RPMI8226 (cell line): ENCODE data around the gene LPAR1.
"Not testable (repeated sequence)": the region's sequence is repeated elsewhere in the genome, so short reads cannot be mapped to it uniquely, and the experiment has no call there.

Source experiments
- DNase-seq: peaks from one replicate; pipeline ENCODE4 v3.0.0-alpha.2; 2015

The LPAR1 gene, protein sequence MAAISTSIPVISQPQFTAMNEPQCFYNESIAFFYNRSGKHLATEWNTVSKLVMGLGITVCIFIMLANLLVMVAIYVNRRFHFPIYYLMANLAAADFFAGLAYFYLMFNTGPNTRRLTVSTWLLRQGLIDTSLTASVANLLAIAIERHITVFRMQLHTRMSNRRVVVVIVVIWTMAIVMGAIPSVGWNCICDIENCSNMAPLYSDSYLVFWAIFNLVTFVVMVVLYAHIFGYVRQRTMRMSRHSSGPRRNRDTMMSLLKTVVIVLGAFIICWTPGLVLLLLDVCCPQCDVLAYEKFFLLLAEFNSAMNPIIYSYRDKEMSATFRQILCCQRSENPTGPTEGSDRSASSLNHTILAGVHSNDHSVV

DNA sequence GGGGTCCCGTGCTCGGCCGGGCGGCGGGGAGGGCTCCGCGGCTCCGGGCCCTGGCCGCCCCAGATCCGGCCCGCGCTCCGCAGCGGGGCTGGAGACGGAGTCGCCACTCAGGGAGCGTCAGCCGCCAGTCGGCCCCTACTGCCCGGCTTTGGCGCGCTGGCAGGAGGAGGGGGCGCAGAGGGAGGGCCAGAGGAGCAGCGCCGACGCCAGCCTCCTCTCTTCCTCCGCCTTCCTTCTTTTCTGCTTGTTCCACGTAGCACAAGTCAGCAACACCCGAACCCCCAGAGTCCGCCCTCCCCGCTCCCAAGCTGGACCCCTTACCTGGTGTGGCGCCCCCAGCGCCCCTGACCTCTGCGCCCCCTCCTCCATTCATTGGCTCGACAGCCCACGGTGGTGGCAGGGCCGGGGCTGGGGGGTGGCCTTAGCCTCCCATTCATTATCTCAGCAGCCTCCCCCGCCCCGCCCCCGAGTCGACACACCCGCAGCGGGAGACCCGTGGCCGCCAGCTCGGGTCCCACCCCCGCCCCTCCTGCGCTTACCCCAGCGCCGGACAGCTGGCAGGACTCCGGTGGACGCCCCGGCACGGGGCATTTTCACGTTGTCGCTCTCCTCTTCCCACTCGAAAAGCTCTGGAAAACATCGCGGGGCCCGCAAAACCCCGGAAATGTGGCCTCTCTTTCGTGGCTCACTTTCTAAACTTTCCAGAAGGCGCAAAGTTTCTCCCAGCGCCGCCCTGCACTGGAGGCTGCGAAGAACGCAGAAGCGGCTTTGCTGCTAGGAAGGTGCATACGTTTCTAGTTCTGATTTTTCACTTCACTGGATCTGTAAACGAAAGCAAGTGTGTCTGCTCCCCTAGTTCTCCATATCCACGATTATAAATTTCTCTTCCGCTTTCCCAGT, at the start of gene LPAR1:
TSS of gene LPAR1 (minus strand) at position 140 of the 900 bp plus-strand sequence. CDS start 66,353 bp downstream, outside the sequence.
- no peak for DNase-seq

DNA sequence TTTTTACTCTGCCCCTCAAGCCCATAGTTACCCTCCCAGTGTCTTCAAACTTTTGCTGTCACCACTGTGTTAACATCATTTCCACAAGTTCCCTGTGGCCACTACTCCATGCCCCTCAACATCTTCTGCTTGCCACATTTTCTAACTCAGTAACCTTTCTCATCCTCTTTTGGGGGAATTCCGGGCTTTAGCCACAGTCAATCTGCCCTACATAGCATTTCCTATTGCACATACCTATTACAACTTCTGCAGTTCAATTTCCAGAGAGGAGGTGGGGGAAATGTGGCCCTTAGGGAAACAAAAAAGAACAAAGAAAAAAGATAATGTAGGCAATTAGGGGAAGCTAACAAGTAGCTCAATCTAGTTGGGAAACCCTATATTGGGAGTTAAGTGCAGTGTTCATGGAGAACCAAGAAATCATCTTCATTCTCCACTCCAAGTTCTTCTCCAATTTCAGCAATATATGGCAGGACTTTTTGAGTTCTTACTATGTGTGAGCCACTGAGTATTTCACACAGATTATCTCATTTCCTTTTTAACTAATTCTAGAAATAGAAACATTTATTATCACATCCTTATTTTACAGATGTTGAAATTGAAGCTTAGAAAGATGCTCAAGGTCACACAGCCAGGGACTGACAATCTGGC, 40.2 kb upstream of the LPAR1 start:
- no peak for DNase-seq

DNA sequence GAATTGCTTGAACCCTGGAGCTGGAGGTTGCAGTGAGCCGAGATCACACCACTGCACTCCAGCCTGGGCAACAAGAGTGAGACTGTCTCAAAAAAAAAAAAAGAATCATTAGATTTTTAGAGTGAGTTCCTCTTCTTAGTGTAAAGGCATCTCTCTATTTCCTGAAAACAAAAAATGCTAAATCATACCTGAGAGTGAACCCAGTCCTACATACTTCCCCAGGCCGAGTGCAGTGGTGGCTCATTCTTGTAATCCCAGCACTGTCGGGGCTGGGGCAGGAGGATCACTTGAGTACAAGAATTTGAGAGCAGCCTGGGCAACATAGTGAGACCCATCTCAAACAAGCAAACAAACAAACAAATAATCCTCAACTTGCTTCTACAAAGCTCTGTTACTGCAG, 38.2 kb upstream of the LPAR1 start:
- no peak for DNase-seq

DNA sequence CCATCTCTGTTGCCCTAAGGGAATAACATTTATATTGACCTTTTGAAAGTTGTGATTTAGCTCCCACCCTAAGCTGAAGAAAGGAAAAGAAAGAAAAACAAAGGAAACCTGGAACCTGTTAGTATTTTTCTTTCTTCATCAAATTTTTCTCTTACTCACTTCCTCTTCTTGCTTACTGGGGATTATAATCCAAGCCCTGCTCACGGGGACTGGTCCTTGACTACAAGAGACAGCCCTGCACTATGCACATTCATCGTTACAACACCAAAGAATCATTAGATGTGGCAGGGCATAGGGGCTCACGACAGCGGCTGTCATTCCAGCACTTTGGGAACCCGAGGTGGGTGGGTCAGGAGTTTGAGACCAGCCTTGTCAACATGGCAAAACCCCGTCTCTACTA, 37.8 kb upstream of the LPAR1 start:
- no peak for DNase-seq

- no peak for DNase-seq
Measured at GRCh38 chr9:111074395-111074794, 36.1 kb upstream of the LPAR1 start.

DNA sequence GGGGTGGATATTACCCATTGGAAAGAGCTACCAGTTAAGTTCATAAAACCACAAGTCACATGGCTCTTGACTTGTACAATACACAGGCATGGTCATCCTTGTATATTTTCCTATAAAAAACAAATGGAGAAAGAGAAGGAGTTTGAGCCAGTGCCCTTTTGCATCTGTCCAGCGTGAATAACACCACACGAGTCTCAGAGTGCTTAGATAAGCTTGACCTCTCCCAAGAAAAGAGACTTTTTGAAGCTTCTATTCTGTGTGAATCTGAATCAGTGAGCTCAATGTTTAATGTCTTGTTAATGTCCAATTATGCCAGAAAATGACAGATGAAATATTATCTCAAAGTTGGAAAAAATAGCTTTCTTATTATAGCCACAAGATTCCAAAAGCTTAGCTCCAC, 30.9 kb upstream of the LPAR1 start:
- no peak for DNase-seq

GRCh38 chr9:111068771-111069170, 30.5 kb upstream of the LPAR1 start:
- DNase-seq = no peak

- DNase-seq = no peak
Measured at GRCh38 chr9:111068383-111068730, 30.1 kb upstream of the LPAR1 start.

DNA sequence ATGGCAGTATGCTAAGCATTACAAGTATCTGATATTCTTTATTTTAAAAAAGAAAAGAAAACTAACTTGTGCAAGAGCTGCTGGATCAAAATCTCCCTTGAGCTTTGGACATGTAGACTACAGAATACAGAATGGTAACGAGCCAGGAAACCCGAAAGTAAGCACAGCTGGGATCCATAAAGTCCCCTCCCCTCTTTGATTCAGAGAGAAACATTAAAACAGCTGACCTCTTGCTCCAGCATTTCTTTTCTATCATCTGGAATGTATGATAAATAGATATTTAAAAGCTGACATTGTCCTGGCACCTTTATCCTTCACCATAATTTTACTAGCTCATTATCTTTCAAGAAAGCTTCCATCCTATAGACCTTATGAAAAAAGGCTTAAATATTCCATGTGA, 28.2 kb upstream of the LPAR1 start:
- DNase-seq = no peak

DNA sequence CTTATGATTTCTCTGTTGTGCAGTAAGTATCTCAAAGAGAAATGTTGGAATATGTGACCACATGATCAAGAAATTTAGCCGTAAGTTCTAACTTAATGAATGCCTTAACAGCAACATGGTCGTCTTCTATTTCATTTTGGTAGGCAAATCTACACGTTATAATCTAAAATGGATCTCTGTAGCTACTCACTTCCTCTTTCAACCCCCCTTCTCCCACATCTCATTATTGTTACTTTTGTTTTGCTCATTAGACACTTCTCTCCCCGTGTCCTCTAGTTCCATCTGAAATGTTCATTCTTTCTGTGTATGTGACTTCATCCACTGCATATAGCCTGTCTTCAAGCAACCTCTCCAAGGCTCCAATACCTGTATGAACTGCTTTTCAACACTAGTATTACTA, 27.1 kb upstream of the LPAR1 start:
- no peak for DNase-seq

DNA sequence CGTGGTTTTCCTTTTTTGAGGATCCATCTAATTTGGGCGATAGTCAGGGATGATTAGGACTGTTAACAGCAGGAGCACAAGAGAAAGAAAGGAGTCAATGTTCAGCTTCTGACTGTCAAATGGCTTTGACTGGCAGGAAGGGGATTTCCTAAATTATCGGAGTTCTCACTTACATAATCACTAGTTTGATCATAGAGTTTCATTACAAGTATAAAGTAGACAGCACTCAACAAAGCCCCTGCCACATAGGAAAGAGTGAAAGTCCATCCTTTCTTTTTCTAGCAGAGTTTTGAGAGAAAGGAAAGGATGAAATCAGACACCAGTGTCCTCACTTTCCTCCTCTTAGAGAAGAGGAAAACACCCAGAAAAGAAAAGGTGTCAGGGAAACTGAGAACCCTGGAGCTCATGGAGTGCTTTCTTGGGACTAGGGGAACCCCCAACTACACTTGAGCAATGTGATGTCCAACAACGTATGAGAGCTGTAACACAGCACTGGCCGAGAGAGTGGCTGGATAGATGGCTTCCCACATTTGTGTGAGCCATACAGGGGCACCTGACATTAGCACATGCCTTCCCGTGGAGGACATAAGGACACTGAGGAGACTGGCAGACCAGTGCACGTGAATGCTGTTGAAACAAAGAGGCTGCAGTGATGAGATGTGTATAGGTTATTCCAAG, 26.0 kb upstream of the LPAR1 start:
- no peak for DNase-seq

DNA sequence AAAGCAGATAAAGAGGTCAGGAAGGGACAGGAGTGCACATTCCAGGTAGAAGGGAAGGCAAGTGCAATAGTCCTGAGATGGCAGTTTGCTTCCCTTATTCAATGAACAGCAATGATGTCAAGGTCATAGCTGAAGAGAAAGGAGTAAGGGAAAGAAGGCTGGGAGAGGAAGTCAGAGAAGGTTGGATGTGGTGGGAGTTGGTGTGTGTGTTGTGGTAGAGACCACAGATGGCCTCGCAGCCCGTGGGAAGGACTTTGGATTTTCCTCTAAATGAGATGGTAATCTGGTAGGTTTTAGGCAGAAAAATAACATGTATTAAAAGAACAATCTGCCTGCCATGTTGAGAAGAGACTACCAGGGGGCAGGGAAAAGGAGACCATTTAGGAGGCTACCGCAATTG, 25.1 kb upstream of the LPAR1 start:
- DNase-seq = no peak

DNA sequence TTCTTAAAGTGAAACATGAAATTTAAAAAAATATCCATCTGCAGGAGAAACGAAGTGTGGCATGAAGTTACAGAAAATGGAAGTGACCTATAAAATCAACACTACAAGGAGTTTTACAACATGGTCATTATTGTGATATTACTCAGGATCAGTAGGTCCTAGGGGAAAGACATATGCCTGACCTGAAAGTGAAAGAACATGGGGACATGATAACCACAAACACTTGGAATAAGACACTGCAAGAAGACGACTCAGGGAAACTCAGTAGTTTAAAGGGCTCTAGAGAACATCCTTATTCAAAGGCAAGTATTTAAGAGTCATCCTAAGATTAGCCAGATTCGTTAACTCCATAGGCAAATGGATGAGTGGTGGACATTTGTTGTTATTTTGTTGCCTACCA, 19.9 kb upstream of the LPAR1 start:
- no peak for DNase-seq

GRCh38 chr9:111056538-111056937, 18.3 kb upstream of the LPAR1 start:
- no peak for DNase-seq

GRCh38 chr9:111052791-111053190, 14.5 kb upstream of the LPAR1 start:
- no peak for DNase-seq

DNA sequence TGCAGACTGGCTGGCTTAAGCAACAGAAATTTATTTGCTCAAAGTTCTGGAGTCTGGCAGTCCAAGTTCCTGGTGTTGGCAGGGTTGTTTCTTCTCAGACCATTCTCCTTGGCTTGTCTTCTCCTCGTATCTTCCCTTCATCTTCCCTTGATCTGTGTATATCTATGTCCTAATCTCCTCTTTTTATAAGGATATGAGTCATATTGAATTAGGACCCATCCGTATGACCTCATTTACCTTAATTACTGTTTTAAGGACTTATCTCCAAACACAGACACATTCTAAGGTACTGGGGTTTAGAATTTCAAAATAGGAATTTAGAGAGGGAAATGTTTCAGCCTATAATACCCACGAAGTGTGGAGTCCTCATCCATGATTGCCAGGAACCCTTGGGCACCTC, 13.1 kb upstream of the LPAR1 start:
- no peak for DNase-seq

GRCh38 chr9:111050819-111051218, 12.5 kb upstream of the LPAR1 start:
- no peak for DNase-seq

GRCh38 chr9:111047287-111047686, 9.0 kb upstream of the LPAR1 start:
- DNase-seq = not testable (repeated sequence)

DNA sequence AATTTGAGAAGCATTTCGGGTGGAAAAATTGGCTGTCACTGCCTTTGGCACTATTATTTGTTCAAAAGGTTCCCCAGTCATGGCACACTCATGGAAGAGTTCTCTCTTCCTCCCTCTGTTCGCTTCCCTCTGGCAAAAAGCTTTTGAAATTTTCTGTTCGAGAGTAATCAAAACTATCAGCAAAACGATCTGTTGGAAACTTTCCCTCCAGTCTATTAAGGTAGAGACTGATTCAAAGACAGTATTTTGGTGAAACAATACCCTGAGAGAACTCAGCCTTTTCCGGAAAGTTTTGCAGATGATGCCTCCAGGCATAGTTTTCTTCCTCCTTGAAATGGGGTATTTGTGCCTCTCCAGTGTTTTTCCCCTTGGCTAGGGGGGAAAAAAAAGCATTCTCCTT, 3.6 kb upstream of the LPAR1 start:
- no peak for DNase-seq

DNA sequence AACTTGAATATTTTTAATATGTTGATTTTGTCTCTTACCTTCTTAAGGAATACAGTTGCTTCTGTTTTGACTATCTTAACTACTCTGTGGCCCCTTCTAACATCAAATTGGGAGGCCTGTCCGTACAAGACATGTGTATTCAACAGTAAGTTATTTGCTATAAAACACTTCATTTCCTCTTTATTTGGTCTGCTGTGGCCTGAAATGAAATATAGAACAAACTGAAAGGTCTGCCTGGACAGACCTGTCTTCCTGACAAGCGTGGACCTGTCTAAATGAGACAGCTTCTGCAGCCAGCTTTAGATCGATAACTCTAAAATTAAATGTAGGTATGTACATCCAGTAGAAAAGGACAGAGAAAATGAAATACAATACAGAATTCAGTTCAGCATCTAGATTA, 2.2 kb upstream of the LPAR1 start:
- no peak for DNase-seq

- no peak for DNase-seq
Measured at GRCh38 chr9:111039231-111039906, 1.1 kb upstream of the LPAR1 start.

DNA sequence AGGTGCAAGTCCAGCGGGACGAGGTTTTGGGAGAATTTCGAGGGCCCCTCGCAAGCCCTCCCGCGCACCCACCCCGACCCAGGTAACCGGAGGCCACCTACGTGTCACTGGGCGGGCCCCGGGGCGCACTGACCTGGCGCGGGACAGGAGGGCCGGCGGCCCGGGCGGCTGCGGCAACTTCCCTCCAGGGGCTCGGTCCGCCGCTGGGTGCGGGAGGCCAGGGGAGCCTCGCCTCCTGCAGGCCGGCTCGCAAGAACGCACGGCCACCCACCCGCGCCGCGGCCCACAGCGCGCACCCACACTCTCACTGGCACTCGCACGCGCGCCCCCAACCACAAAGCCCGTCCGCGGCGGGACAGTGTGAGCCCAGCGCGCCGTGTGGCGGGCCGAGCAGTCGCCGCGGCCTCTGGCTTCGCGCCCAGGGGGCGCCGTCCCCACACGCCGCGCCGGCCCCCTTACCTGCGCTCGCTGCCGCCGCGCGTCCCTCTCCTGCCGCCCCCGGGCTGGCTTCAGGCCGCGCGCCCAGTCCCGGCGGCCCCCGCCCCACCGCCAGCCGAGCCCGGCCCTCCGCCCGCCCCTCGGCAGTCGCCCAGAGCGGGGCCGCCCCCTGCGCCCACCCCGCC, 451 bp downstream of the LPAR1 start:
- peak; percentile 21 for DNase-seq
